ENCODE data around the gene DNAJC21. TPM values are rescaled to one million over a fixed set of nuclear protein-coding genes. Genes with fewer than 3 reads are reported as not detected.
A peak's percentile ranks its signal among the peaks of the same experiment; 100 is the strongest.

The DNAJC21 gene
- total and polyA plus RNA-seq, 7 experiments from 2014 or later: 17.3 to 66.4 (median 48.6) TPM

DNA sequence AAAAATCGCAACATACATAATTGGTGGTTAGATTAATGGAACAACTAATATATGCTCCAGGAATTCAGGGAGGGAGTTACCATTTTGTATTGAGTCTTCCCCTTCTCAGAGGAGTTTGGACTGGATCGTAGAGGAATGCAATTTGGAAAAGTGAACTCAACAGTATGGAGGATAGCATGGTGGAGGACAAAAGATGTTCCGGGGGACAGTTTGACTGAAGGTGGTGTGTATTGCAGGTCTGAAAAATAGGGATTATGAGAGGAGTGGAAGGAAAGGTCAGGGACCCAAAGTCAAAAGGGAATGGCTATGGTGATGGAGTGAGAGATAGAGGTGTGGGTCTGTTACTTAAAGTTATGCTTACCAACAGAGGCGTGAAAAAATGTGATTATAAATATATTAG is 1.5 kb downstream of the DNAJC21 start:
- H3K9me3 Mint-ChIP-seq: no peaks in the 10 kb centered on the region
- intact Hi-C loops (cut with micrococcal nuclease): loop anchor here in 1 of 2 donors (1.0 kb wide), 1 partner anchor 1311 kb away; no protein-coding TSS in a partner anchor
- peaks cover 15 to 18% of the 10 kb centered on the region in 2 donors for H3K4me1 ChIP-seq (ENCODE audit: control insufficient read depth in 2 of 2, insufficient read depth in 2 of 2, low read length in 2 of 2)
- H3K4me3 ChIP-seq (ENCODE audit: low read length): peak overlapping the region; percentile 54
- no peaks in the 10 kb centered on the region for H3K27me3 ChIP-seq (ENCODE audit: control insufficient read depth in 2 of 2, insufficient read depth in 2 of 2, low read length in 2 of 2)
- no peak for DNase-seq
- CTCF ChIA-PET: interaction anchor here (0.7 kb wide), 1 partner anchor 1246 kb away, joined by 3 read pairs; no protein-coding TSS in a partner anchor
- POLR2A ChIA-PET: interaction anchor here (0.6 to 3.8 kb wide), 3 partner anchors 9 to 45 kb away, joined by 3 to 91 read pairs (median 7); partner anchors contain the start of genes BRIX1 and RAD1
- no peaks in the 10 kb centered on the region for H3K27me3 Mint-ChIP-seq
- H3K27ac ChIP-seq (ENCODE audit: low read depth, low read length): peak overlapping the region; percentile 93
- no peaks in the 10 kb centered on the region for H3K9me3 ChIP-seq (ENCODE audit: control insufficient read depth in 2 of 3, low read length in 3 of 3)
- H3K4me3 Mint-ChIP-seq: peak overlapping the region; percentile 94 to 99 (median 96)
- H3K36me3 Mint-ChIP-seq: peaks cover 0 to 17% (median 9%) of the 10 kb centered on the region in 5 donors
- H3K27ac Mint-ChIP-seq: peak overlapping the region; percentile 18 to 98 (median 93)
- no peak for ATAC-seq
- H3K36me3 ChIP-seq (ENCODE audit: control insufficient read depth in 2 of 3, insufficient read depth in 3 of 3, low read length in 3 of 3): peaks cover 0 to 16% (median 5%) of the 10 kb centered on the region in 3 experiments
- peaks cover 22 to 48% (median 41%) of the 10 kb centered on the region in 7 donors for H3K4me1 Mint-ChIP-seq

DNA sequence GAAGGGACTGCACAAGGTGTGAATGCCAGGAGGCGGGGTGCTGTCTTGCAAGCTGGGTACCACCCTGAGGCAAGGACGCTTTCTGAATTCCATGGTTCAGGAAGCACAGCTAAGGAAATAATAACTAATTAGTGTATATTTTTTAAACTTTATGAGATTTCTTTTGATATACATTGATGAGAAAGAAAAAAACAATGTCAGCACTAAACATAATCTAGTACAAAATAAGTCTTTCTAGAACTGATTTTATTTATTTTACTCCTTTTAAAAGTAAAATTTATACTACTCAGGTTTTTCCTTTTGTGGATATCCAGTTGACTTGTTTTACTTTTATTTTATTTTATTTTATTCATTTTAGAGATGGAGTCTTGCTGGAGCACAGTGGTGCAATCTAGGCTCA is 3.6 kb downstream of the DNAJC21 start:
- H3K4me3 Mint-ChIP-seq: no peak overlapping the region
- peaks cover 22 to 48% (median 41%) of the 10 kb centered on the region in 7 donors for H3K4me1 Mint-ChIP-seq
- no peak for ATAC-seq
- Histone ChIP-seq H3K27me3 (ENCODE audit: control insufficient read depth in 2 of 2, insufficient read depth in 2 of 2, low read length in 2 of 2) (no peaks in the 10 kb centered on the region), H3K4me1 (ENCODE audit: control insufficient read depth in 2 of 2, insufficient read depth in 2 of 2, low read length in 2 of 2) (peaks cover 15 to 18% of the 10 kb centered on the region in 2 donors), H3K27ac (ENCODE audit: low read depth, low read length) (no peak overlapping the region), H3K9me3 (ENCODE audit: control insufficient read depth in 2 of 3, low read length in 3 of 3) (no peaks in the 10 kb centered on the region), H3K36me3 (ENCODE audit: control insufficient read depth in 2 of 3, insufficient read depth in 3 of 3, low read length in 3 of 3) (peaks cover 5 to 34% (median 8%) of the 10 kb centered on the region in 3 experiments), H3K4me3 (ENCODE audit: low read length) (no peak overlapping the region)
- DNase-seq: no peak
- ChIA-PET POLR2A (interaction anchor here (0.7 kb wide), 1 partner anchor 1512 kb away, joined by 3 read pairs; no protein-coding TSS in a partner anchor), CTCF (interaction anchor here (0.7 kb wide), 1 partner anchor 29 kb away, joined by 3 read pairs; no protein-coding TSS in a partner anchor)
- H3K27me3 Mint-ChIP-seq: no peaks in the 10 kb centered on the region
- intact Hi-C loops (cut with micrococcal nuclease): no loop called here
- no peak overlapping the region for H3K27ac Mint-ChIP-seq
- H3K9me3 Mint-ChIP-seq: no peaks in the 10 kb centered on the region
- peaks cover 5 to 19% (median 13%) of the 10 kb centered on the region in 5 donors for H3K36me3 Mint-ChIP-seq

DNA sequence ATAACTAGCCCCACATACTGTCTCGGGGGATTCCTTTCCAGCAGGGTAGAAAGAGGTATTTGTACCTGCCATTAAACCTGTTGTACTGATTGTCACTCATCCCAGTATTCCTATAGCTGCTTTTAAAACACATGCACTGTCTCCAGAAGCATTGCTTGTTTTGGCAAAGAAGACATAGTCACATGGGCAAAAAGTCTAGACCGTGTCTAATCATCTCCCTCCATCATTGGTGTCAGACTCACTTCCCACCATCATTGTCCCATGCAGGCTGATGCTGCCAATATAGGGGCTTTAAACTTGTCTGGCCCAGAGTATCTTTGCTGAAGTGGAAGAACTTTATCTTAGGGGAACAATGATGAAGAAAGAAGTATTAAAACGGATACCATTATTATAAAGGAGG is 12.6 kb downstream of the DNAJC21 start:
- Mint-ChIP-seq H3K36me3 (peaks cover 21 to 43% (median 35%) of the 10 kb centered on the region in 5 donors), H3K9me3 (no peaks in the 10 kb centered on the region), H3K4me3 (no peak overlapping the region), H3K27ac (no peak overlapping the region), H3K27me3 (no peaks in the 10 kb centered on the region), H3K4me1 (peaks cover 0 to 3% (median 0%) of the 10 kb centered on the region in 7 donors)
- ChIA-PET POLR2A (no interaction called here), CTCF (interaction anchor here (0.7 kb wide), 1 partner anchor 147 kb away, joined by 5 read pairs; no protein-coding TSS in a partner anchor)
- Histone ChIP-seq H3K9me3 (ENCODE audit: control insufficient read depth in 2 of 3, low read length in 3 of 3) (no peaks in the 10 kb centered on the region), H3K4me1 (ENCODE audit: control insufficient read depth in 2 of 2, insufficient read depth in 2 of 2, low read length in 2 of 2) (no peaks in the 10 kb centered on the region), H3K27me3 (ENCODE audit: control insufficient read depth in 2 of 2, insufficient read depth in 2 of 2, low read length in 2 of 2) (no peaks in the 10 kb centered on the region), H3K36me3 (ENCODE audit: control insufficient read depth in 2 of 3, insufficient read depth in 3 of 3, low read length in 3 of 3) (peaks cover 10 to 71% (median 11%) of the 10 kb centered on the region in 3 experiments), H3K4me3 (ENCODE audit: low read length) (no peak overlapping the region), H3K27ac (ENCODE audit: low read depth, low read length) (no peak overlapping the region)
- no peak for DNase-seq
- no peak for ATAC-seq
- intact Hi-C loops (cut with micrococcal nuclease): no loop called here

DNA sequence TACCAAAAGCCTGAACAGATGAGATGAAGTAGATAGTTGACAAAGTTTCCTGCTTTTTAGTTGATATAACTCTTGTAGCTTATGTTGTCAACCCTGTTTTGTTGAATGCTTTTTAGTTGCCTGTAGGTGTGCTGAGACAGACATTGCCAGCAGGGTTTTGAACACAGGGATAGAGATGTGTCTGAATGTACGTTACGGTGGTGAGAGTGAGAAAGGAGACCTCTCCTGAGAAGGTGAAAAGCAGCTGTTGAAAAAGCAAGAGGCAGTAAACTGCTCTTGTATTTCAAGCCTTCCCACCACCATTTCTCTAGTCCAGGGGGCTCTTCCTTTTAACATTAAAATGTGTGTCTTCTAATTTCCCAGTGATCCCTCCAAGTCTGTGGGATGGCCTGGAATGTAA is 14.7 kb downstream of the DNAJC21 start:
- no peak overlapping the region for H3K27ac ChIP-seq (ENCODE audit: low read depth, low read length)
- ChIA-PET CTCF (interaction anchor here (1.3 kb wide), 1 partner anchor 983 kb away, joined by 3 read pairs; no protein-coding TSS in a partner anchor), POLR2A (no interaction called here)
- no peaks in the 10 kb centered on the region for H3K4me1 ChIP-seq (ENCODE audit: control insufficient read depth in 2 of 2, insufficient read depth in 2 of 2, low read length in 2 of 2)
- no peaks in the 10 kb centered on the region for H3K4me1 Mint-ChIP-seq
- ATAC-seq: no peak
- H3K36me3 Mint-ChIP-seq: peaks cover 11 to 44% (median 27%) of the 10 kb centered on the region in 5 donors
- intact Hi-C loops (cut with micrococcal nuclease): no loop called here
- no peak overlapping the region for H3K4me3 ChIP-seq (ENCODE audit: low read length)
- no peaks in the 10 kb centered on the region for H3K27me3 Mint-ChIP-seq
- no peaks in the 10 kb centered on the region for H3K27me3 ChIP-seq (ENCODE audit: control insufficient read depth in 2 of 2, insufficient read depth in 2 of 2, low read length in 2 of 2)
- H3K4me3 Mint-ChIP-seq: no peak overlapping the region
- H3K27ac Mint-ChIP-seq: no peak overlapping the region
- no peak for DNase-seq
- H3K9me3 Mint-ChIP-seq: no peaks in the 10 kb centered on the region
- no peaks in the 10 kb centered on the region for H3K9me3 ChIP-seq (ENCODE audit: control insufficient read depth in 2 of 3, low read length in 3 of 3)
- peaks cover 5 to 57% (median 5%) of the 10 kb centered on the region in 3 experiments for H3K36me3 ChIP-seq (ENCODE audit: control insufficient read depth in 2 of 3, insufficient read depth in 3 of 3, low read length in 3 of 3)

DNA sequence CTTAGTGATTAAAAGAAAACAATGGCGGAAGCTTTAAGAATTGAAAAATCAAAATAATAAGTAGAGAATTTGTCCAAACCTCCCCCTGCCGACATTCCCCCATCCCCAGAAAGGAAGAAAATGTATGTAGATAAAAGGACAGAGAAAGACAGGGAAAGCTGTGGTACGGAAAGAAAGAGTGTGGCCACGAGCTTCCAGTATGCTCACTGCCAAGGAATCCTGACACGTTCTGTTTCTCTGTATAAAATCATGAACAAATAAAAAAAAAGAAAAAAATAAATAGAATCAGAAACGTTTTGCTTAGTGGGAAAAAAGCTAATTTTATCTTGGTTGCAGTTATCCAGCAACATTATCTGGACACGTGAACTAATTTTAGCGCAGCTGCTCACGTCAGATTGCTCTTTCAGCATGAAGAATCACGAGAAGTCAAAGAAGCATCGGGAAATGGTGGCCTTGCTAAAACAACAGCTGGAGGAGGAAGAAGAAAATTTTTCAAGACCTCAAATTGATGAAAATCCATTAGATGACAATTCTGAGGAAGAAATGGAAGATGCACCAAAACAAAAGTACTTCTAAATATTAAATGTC is 15.2 kb downstream of the DNAJC21 start:
- intact Hi-C loops (cut with micrococcal nuclease): no loop called here
- DNase-seq (no peak), ATAC-seq (no peak)
- POLR2A ChIA-PET: no interaction called here
- no peak overlapping the region for H3K4me3 Mint-ChIP-seq
- H3K27me3 Mint-ChIP-seq: no peaks in the 10 kb centered on the region
- H3K9me3 Mint-ChIP-seq: no peaks in the 10 kb centered on the region
- peaks cover 13 to 42% (median 30%) of the 10 kb centered on the region in 5 donors for H3K36me3 Mint-ChIP-seq
- H3K9me3 ChIP-seq (ENCODE audit: control insufficient read depth in 2 of 3, low read length in 3 of 3): no peaks in the 10 kb centered on the region
- no peaks in the 10 kb centered on the region for H3K27me3 ChIP-seq (ENCODE audit: control insufficient read depth in 2 of 2, insufficient read depth in 2 of 2, low read length in 2 of 2)
- CTCF ChIA-PET: no interaction called here
- H3K27ac Mint-ChIP-seq: no peak overlapping the region
- H3K4me1 ChIP-seq (ENCODE audit: control insufficient read depth in 2 of 2, insufficient read depth in 2 of 2, low read length in 2 of 2): no peaks in the 10 kb centered on the region
- H3K27ac ChIP-seq (ENCODE audit: low read depth, low read length): no peak overlapping the region
- no peaks in the 10 kb centered on the region for H3K4me1 Mint-ChIP-seq
- peaks cover 5 to 55% (median 5%) of the 10 kb centered on the region in 3 experiments for H3K36me3 ChIP-seq (ENCODE audit: control insufficient read depth in 2 of 3, insufficient read depth in 3 of 3, low read length in 3 of 3)
- no peak overlapping the region for H3K4me3 ChIP-seq (ENCODE audit: low read length)

DNA sequence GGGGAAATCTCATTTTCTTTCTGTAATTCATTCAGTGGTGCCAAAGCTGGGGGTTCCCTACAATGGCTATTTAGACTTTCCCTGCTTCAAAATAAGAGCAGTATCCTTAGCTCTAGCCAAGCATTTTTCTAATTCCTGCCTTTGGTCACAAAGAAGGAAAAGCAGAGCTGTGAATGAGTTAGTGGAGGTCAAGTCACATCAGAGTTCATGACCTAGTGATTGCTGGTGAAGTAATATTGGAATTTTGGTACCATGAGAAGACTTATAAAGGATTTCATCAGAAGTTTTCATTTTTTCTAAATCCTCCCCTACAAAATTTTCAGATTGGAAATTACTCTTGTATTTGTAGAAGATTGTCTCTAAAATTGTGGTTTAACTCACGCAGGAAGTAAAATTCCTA is 28.0 kb downstream of the DNAJC21 start:
- Histone ChIP-seq H3K27ac (ENCODE audit: low read depth, low read length) (no peak overlapping the region), H3K4me1 (ENCODE audit: control insufficient read depth in 2 of 2, insufficient read depth in 2 of 2, low read length in 2 of 2) (no peaks in the 10 kb centered on the region), H3K9me3 (ENCODE audit: control insufficient read depth in 2 of 3, low read length in 3 of 3) (no peaks in the 10 kb centered on the region), H3K4me3 (ENCODE audit: low read length) (no peak overlapping the region), H3K27me3 (ENCODE audit: control insufficient read depth in 2 of 2, insufficient read depth in 2 of 2, low read length in 2 of 2) (no peaks in the 10 kb centered on the region), H3K36me3 (ENCODE audit: control insufficient read depth in 2 of 3, insufficient read depth in 3 of 3, low read length in 3 of 3) (peaks cover 0 to 18% (median 3%) of the 10 kb centered on the region in 3 experiments)
- Mint-ChIP-seq H3K4me1 (peaks cover 0 to 25% (median 0%) of the 10 kb centered on the region in 7 donors), H3K9me3 (no peaks in the 10 kb centered on the region), H3K27me3 (no peaks in the 10 kb centered on the region), H3K36me3 (peaks cover 5 to 21% (median 9%) of the 10 kb centered on the region in 5 donors), H3K27ac (no peak overlapping the region), H3K4me3 (no peak overlapping the region)
- DNase-seq (no peak), ATAC-seq (no peak)
- ChIA-PET POLR2A (no interaction called here), CTCF (interaction anchor here (0.6 to 1.2 kb wide), 2 partner anchors 12 to 922 kb away, joined by 3 to 4 read pairs; no protein-coding TSS in a partner anchor)
- intact Hi-C loops (cut with micrococcal nuclease): no loop called here

All from naive thymus-derived CD4-positive, alpha-beta T cell (primary cell).